Aorta (tissue), 5 donors: ENCODE measurements around the gene SCYGR2. TPM values are rescaled to one million over a fixed set of nuclear protein-coding genes. Genes with fewer than 3 reads are reported as not detected.
"Not testable (repeated sequence)": the region's sequence is repeated elsewhere in the genome, so short reads cannot be mapped to it uniquely, and the experiment has no call there.

Experiments used
- ATAC-seq: fragments of 200-7000 bp; cut with Tn5 transposase; one replicate; pipeline ENCODE4 v1.9.1; 2022; ENCODE audit warnings: moderate library complexity; ENCODE audit not compliant: low FRiP score
- DNase-seq, 2 donors: peaks; one replicate each; pipeline ENCODE4 v3.0.0-alpha.2; 2020
- H3K27ac ChIP-seq, 2 donors: one replicate each; pipeline ENCODE4 v1.5.1; 2013; ENCODE audit warnings: low read length in 2 of 2, mild to moderate bottlenecking in 2 of 2, moderate library complexity in 2 of 2, control low read depth in 1 of 2, inconsistent platforms in 1 of 2, low read depth in 1 of 2
- H3K27me3 ChIP-seq, 2 donors: one replicate each; pipeline ENCODE4 v1.6.1; 2013; ENCODE audit warnings: control low read depth in 1 of 2, low read length in 1 of 2, mild to moderate bottlenecking in 1 of 2, moderate library complexity in 1 of 2; ENCODE audit not compliant: insufficient read depth in 2 of 2, control insufficient read depth in 1 of 2
- H3K36me3 ChIP-seq, 2 donors: one replicate each; pipeline ENCODE4 v1.6.1; 2013; ENCODE audit warnings: control low read depth in 1 of 2, low read length in 1 of 2, mild to moderate bottlenecking in 1 of 2; ENCODE audit not compliant: insufficient read depth in 2 of 2, control insufficient read depth in 1 of 2
- H3K4me1 ChIP-seq, 2 donors: one replicate each; pipeline ENCODE4 v1.6.1; 2013; ENCODE audit warnings: low read length in 2 of 2, control low read depth in 1 of 2, mild to moderate bottlenecking in 1 of 2, moderate library complexity in 1 of 2; ENCODE audit not compliant: insufficient read depth in 2 of 2, control insufficient read depth in 1 of 2
- H3K4me3 ChIP-seq, 2 donors: one replicate each; pipeline ENCODE4 v1.5.1; 2013; ENCODE audit warnings: low read length in 2 of 2, control low read depth in 1 of 2, mild to moderate bottlenecking in 1 of 2
- H3K9me3 ChIP-seq: one replicate; pipeline ENCODE4 v1.6.1; 2013; ENCODE audit warnings: mild to moderate bottlenecking, low read length; ENCODE audit not compliant: control insufficient read depth
- WGBS, 2 donors: extraction: QIAGEN DNeasy Blood & Tissue Kit; methylation state at CpG; one replicate each; pipeline ENCODE4 v1.1.7; 2013; 5-methylcytosine and 5-hydroxymethylcytosine counted together
- intact Hi-C, 2 donors: fragments of 100-400 bp; cut with DNase I; formaldehyde crosslinking; loops; one replicate each; pipeline versions ENCODE4 v1.14.2 to v1.15.0; 2022
- long read RNA-seq, 2 donors: library from polyadenylated mRNA; unstranded; transcript quantifications; one replicate each; pipeline ENCODE4 v2.0.0, GENCODE V29; 2020 to 2021
- polyA plus RNA-seq, 2 donors: library from polyadenylated mRNA; stranded (reverse); fragments of 200-250 nt; gene quantifications; one replicate each; pipeline ENCODE4 v1.2.3, GENCODE V29; 2013
- total RNA-seq, 2 donors: library from RNA; stranded (reverse); fragmentation: NEBNext Ultra II Directional; extraction: Animal tissue kit (Norgen Biotek cat#: 25700); gene quantifications; one replicate each; pipeline ENCODE4 v1.2.1, GENCODE V29; 2021
- donor health status: healthy with polysubstance abuse.
- donor health status: Bipolar disorder and iron deficiency.
- donor health status: DM: no; HTN: no; CAD: no.
- donor health status: DM: no; HTN: no; CAD: no.
- donor health status: DM: yes; HTN: yes; CAD: no.

The SCYGR2 gene, protein sequence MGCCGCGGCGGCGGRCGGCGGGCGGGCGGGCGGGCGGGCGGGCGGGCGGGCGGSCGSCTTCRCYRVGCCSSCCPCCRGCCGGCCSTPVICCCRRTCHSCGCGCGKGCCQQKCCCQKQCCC
- not detected for total RNA-seq
- polyA plus RNA-seq = not detected
- long read RNA-seq, donor 1 = 0 reads
- long read RNA-seq, donor 2 = 0 reads

- ATAC-seq, H3K9me3 ChIP-seq, H3K4me3 ChIP-seq, H3K36me3 ChIP-seq, H3K4me1 ChIP-seq, H3K27me3 ChIP-seq, DNase-seq, intact Hi-C loops, H3K27ac ChIP-seq: not testable (repeated sequence)
- 79 to 82% methylated on average over 9 to 16 of the region's 16 CpGs for WGBS, 2 donors
Measured at GRCh38 chr2:227598835-227599503, at the start of gene SCYGR2. Gene SCYGR2 (plus strand): TSS chr2:227598893. CDS start chr2:227598893, 0 bp downstream.

DNA sequence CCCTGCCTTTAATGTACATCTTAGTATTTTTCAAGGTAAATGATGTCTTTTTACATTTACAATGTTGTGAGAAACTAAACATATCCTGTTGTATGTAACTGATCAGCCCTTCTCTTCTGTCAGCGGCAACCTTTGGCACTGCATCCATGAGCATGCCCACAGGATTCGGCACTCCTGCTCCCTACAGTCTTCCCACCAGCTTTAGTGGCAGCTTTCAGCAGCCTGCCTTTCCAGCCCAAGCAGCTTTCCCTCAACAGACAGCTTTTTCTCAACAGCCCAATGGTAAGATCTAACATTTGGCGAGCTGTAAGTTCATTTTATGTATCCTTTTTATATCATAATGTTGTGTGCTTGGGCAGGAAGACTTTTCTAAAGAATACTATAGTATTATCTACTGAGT lies 46.9 kb upstream of the SCYGR2 start:
- DNase-seq = no peak
- ATAC-seq = no peak
- intact Hi-C loops = no loop called here
- 83 to 86% methylated on average over 3 of the region's 3 CpGs for WGBS, 2 donors
- Histone ChIP-seq H3K27ac (no peak overlapping the region), H3K9me3 (no peaks in the 10 kb centered on the region), H3K36me3 (peaks cover 0 to 2% of the 10 kb centered on the region in 2 donors), H3K4me1 (no peaks in the 10 kb centered on the region), H3K27me3 (no peaks in the 10 kb centered on the region), H3K4me3 (no peak overlapping the region)

GRCh38 chr2:227562581-227562980 lies 36.1 kb upstream of the SCYGR2 start:
- Histone ChIP-seq H3K9me3 (no peaks in the 10 kb centered on the region), H3K36me3 (peaks cover 0 to 4% of the 10 kb centered on the region in 2 donors), H3K27me3 (no peaks in the 10 kb centered on the region), H3K4me3 (no peak overlapping the region), H3K4me1 (no peaks in the 10 kb centered on the region), H3K27ac (no peak overlapping the region)
- ATAC-seq (no peak), DNase-seq (no peak)
- intact Hi-C loops = no loop called here

DNA sequence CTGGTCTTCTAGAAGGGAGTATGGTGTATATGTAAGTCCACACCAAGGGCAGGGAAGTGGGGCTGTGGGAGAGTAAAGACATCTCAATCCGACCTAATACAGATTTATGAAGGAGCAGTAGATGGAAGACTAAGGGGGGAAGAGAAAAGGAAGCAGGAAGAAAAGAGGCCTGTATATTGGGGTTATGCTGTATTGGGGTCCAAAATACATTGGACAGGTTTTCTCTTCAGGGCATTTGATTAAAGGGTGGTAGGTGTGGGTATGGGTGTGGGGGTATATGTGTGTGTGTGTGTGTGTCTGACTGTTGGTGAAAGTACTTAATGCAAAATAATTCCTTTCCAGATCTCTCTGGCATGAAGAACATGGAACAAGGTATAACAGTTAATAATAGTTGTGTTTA lies 33.6 kb upstream of the SCYGR2 start:
- Histone ChIP-seq H3K4me3 (no peak overlapping the region), H3K36me3 (no peaks in the 10 kb centered on the region), H3K9me3 (no peaks in the 10 kb centered on the region), H3K27me3 (no peaks in the 10 kb centered on the region), H3K27ac (no peak overlapping the region), H3K4me1 (no peaks in the 10 kb centered on the region)
- no peak for DNase-seq
- WGBS, 2 donors = 78 to 89% methylated on average over 1 of the region's 1 CpG
- intact Hi-C loops = no loop called here
- ATAC-seq = no peak

GRCh38 chr2:227566012-227566411 lies 32.7 kb upstream of the SCYGR2 start:
- Histone ChIP-seq H3K4me3 (no peak overlapping the region), H3K4me1 (peaks cover 0 to 3% of the 10 kb centered on the region in 2 donors), H3K36me3 (no peaks in the 10 kb centered on the region), H3K9me3 (no peaks in the 10 kb centered on the region), H3K27ac (no peak overlapping the region), H3K27me3 (no peaks in the 10 kb centered on the region)
- 63 to 80% methylated on average over 3 of the region's 3 CpGs for WGBS, 2 donors
- no peak for ATAC-seq
- no peak for DNase-seq
- intact Hi-C loops = no loop called here

DNA sequence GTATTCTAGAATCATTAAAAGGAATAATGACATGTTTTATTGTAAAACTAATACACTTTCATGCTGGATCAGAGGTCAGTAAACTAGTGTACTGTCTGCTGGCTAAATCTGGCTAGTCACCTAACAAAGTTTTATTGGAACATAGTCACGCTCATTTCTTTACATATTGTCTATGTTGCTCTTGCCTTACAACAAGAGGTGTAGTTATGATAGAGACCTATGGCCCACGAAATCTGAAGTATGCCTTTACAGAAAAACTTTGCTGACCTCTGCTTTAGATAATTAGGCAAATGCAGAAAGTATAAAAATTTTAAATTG lies 29.9 kb upstream of the SCYGR2 start:
- intact Hi-C loops = no loop called here
- DNase-seq = no peak

GRCh38 chr2:227570615-227571014 lies 28.1 kb upstream of the SCYGR2 start:
- no peak overlapping the region for H3K27ac ChIP-seq
- ATAC-seq (no peak), DNase-seq (no peak)
- intact Hi-C loops = no loop called here
- no peaks in the 10 kb centered on the region for H3K36me3 ChIP-seq
- 18 to 24% methylated on average over 1 of the region's 1 CpG for WGBS, 2 donors
- H3K9me3 ChIP-seq = no peaks in the 10 kb centered on the region
- H3K27me3 ChIP-seq = no peaks in the 10 kb centered on the region
- H3K4me3 ChIP-seq = no peak overlapping the region
- H3K4me1 ChIP-seq = peaks cover 0 to 3% of the 10 kb centered on the region in 2 donors

More for the DNA sequence above, 29.9 kb upstream of the SCYGR2 start:
- WGBS, 2 donors = 88 to 91% methylated on average over 2 of the region's 2 CpGs
- Histone ChIP-seq H3K4me1 (peaks cover 0 to 3% of the 10 kb centered on the region in 2 donors), H3K4me3 (no peak overlapping the region), H3K9me3 (no peaks in the 10 kb centered on the region), H3K27me3 (no peaks in the 10 kb centered on the region), H3K36me3 (no peaks in the 10 kb centered on the region), H3K27ac (no peak overlapping the region)
- no peak for ATAC-seq

- H3K4me3 ChIP-seq = no peak overlapping the region
- no peaks in the 10 kb centered on the region for H3K4me1 ChIP-seq
- H3K27ac ChIP-seq = no peak overlapping the region
- intact Hi-C loops = no loop called here
- DNase-seq (no peak), ATAC-seq (no peak)
- H3K9me3 ChIP-seq = no peaks in the 10 kb centered on the region
- H3K27me3 ChIP-seq = peaks cover 0 to 1% of the 10 kb centered on the region in 2 donors
- H3K36me3 ChIP-seq = no peaks in the 10 kb centered on the region
Measured at GRCh38 chr2:227576110-227576509, 22.6 kb upstream of the SCYGR2 start.

- ATAC-seq (no peak), DNase-seq (no peak)
- intact Hi-C loops = no loop called here
Measured at GRCh38 chr2:227576812-227577211, 21.9 kb upstream of the SCYGR2 start.

More at GRCh38 chr2:227576812-227577211, 21.9 kb upstream of the SCYGR2 start:
- H3K4me1 ChIP-seq = no peaks in the 10 kb centered on the region
- H3K27me3 ChIP-seq = peaks cover 0 to 1% of the 10 kb centered on the region in 2 donors
- 77 to 88% methylated on average over 2 of the region's 2 CpGs for WGBS, 2 donors
- H3K27ac ChIP-seq = no peak overlapping the region
- H3K4me3 ChIP-seq = no peak overlapping the region
- H3K9me3 ChIP-seq = no peaks in the 10 kb centered on the region
- H3K36me3 ChIP-seq = no peaks in the 10 kb centered on the region
